SK-N-SH (cell line): Measurements from ENCODE around the gene ZDHHC14. TPM values are rescaled to one million over a fixed set of nuclear protein-coding genes. Genes with fewer than 3 reads are reported as not detected.

Experiments used
- CTCF ChIA-PET: fragments of 300-600, 350-600 bp; formaldehyde crosslinking; extraction: SDS; loops from one replicate; lab custom pipeline; 2021; lab: Yijun Ruan, JAX
- POLR2A ChIA-PET: fragments of 350-600 bp; sonication (Branson Sonifier 250); formaldehyde crosslinking; extraction: SDS; loops from one replicate; lab custom pipeline; 2020; ENCODE audit warnings: antibody characterized with exemption, inconsistent platforms; lab: Yijun Ruan, JAX
- DNase-seq: peaks from one replicate; pipeline ENCODE4 v3.0.0; 2012
- H2AFZ ChIP-seq: fragments of 200-600 bp; sonication (generic); 2 replicates; pipeline ENCODE4 v1.8.1; 2016; ENCODE audit warnings: antibody characterized with exemption, mild to moderate bottlenecking, low read depth
- H3F3A ChIP-seq: fragments of 200-600 bp; sonication (generic); replicated peaks from 2 replicates; pipeline ENCODE3; 2016; ENCODE audit warnings: antibody characterized with exemption, mild to moderate bottlenecking; ENCODE audit not compliant: insufficient read depth
- H3K27ac ChIP-seq, 2 experiments: fragments of 200-500 bp in 1 of 2; fragments of 200-600 bp in 1 of 2; sonication (Bioruptor generic) in 1 of 2; sonication (generic), shearing (Covaris generic) in 1 of 2; 2 replicates each; pipeline versions ENCODE4 v1.5.1 to v1.6.1; 2014 to 2016; ENCODE audit warnings: low read depth in 2 of 2, inconsistent platforms in 1 of 2, low read length in 1 of 2, mild to moderate bottlenecking in 1 of 2, mixed read lengths in 1 of 2
- H3K27me3 ChIP-seq: fragments of 200-600 bp; sonication (generic), shearing (Covaris generic); 2 replicates; pipeline ENCODE4 v1.6.1; 2016; ENCODE audit warnings: mixed run types; ENCODE audit not compliant: insufficient read depth
- H3K36me3 ChIP-seq, 2 experiments: fragments of 200-500 bp in 1 of 2; fragments of 200-600 bp in 1 of 2; sonication (Bioruptor generic) in 1 of 2; sonication (generic) in 1 of 2; replicated peaks in 1 of 2; 2 replicates each; pipeline versions ENCODE3 to v1.5.1; 2014 to 2016; ENCODE audit warnings: low read length in 1 of 2, mild to moderate bottlenecking in 1 of 2; ENCODE audit not compliant: insufficient read depth in 2 of 2, control insufficient read depth in 1 of 2
- H3K4me1 ChIP-seq, 2 experiments: fragments of 200-500 bp in 1 of 2; fragments of 200-600 bp in 1 of 2; sonication (Bioruptor generic) in 1 of 2; sonication (generic), shearing (Covaris generic) in 1 of 2; 2 replicates each; pipeline versions ENCODE4 v1.5.1 to v1.6.1; 2014 to 2016; ENCODE audit warnings: low read depth in 1 of 2, low read length in 1 of 2, mixed run types in 1 of 2; ENCODE audit not compliant: insufficient read depth in 2 of 2, control insufficient read depth in 1 of 2
- H3K4me2 ChIP-seq: fragments of 200-600 bp; sonication (generic), shearing (Covaris generic); 2 replicates; pipeline ENCODE4 v1.6.1; 2017; ENCODE audit warnings: mixed run types
- H3K4me3 ChIP-seq, 2 experiments: fragments of 200-500 bp in 1 of 2; fragments of 200-600 bp in 1 of 2; sonication (Bioruptor generic) in 1 of 2; sonication (generic), shearing (Covaris generic) in 1 of 2; 2 replicates each; pipeline versions ENCODE4 v1.5.1 to v1.8.1; 2014 to 2016; ENCODE audit warnings: low read depth in 2 of 2, inconsistent platforms in 1 of 2, low read length in 1 of 2, mild to moderate bottlenecking in 1 of 2, mixed read lengths in 1 of 2, moderate library complexity in 1 of 2
- H3K79me2 ChIP-seq: fragments of 200-600 bp; sonication (generic); 2 replicates; pipeline ENCODE4 v1.8.1; 2017; ENCODE audit warnings: mild to moderate bottlenecking; ENCODE audit not compliant: insufficient read depth
- H3K9ac ChIP-seq: fragments of 200-600 bp; sonication (generic); 2 replicates; pipeline ENCODE4 v1.6.1; 2017; ENCODE audit warnings: mixed run types
- H3K9me2 ChIP-seq: fragments of 200-600 bp; sonication (generic); 2 replicates; pipeline ENCODE4 v1.6.1; 2017; ENCODE audit warnings: mixed run types
- H3K9me3 ChIP-seq: fragments of 200-600 bp; sonication (generic); 2 replicates; pipeline ENCODE4 v1.6.1; 2017; ENCODE audit warnings: mixed run types, mild to moderate bottlenecking, moderate library complexity
- H4K20me1 ChIP-seq: fragments of 200-600 bp; sonication (generic); 2 replicates; pipeline ENCODE4 v1.6.1; 2017; ENCODE audit warnings: mild to moderate bottlenecking, mixed run types; ENCODE audit not compliant: insufficient read depth
- CHD2 ChIP-seq: fragments of 150-350 bp; IDR thresholded peaks from 2 replicates; pipeline ENCODE4 v1.6.1; 2018; ENCODE audit warnings: low read length; ENCODE audit not compliant: partially characterized antibody
- EZH2phosphoT487 ChIP-seq: fragments of 200-600 bp; sonication (generic); IDR thresholded peaks from 2 replicates; pipeline ENCODE4 v1.6.1; 2017; ENCODE audit warnings: low read depth, mixed run types, mild to moderate bottlenecking, antibody characterized with exemption, moderate library complexity, borderline replicate concordance
- FOXM1 ChIP-seq: IDR thresholded peaks from 2 replicates; pipeline ENCODE4 v1.4.0; 2012; ENCODE audit warnings: low read depth, mild to moderate bottlenecking
- GABPA ChIP-seq: IDR thresholded peaks from 2 replicates; pipeline ENCODE4 v1.4.0; 2012; ENCODE audit warnings: low read depth, mild to moderate bottlenecking
- GATA2 ChIP-seq: sonication (generic); formaldehyde crosslinking; IDR thresholded peaks from 2 replicates; pipeline ENCODE4 v1.5.0; 2020; ENCODE audit warnings: mild to moderate bottlenecking, missing genetic modification reagents
- MAX ChIP-seq: IDR thresholded peaks from 2 replicates; pipeline ENCODE4 v1.4.0; 2012; ENCODE audit warnings: low read depth
- MEF2A ChIP-seq: IDR thresholded peaks from 2 replicates; pipeline ENCODE4 v1.4.0; 2012; ENCODE audit warnings: low read depth, borderline replicate concordance
- NFIC ChIP-seq: IDR thresholded peaks from 2 replicates; pipeline ENCODE4 v1.4.0; 2012; ENCODE audit warnings: borderline replicate concordance
- NRF1 ChIP-seq: IDR thresholded peaks from 2 replicates; pipeline ENCODE4 v1.6.1; 2012; ENCODE audit warnings: low read depth, mild to moderate bottlenecking, low read length
- POLR2AphosphoS5 ChIP-seq: IDR thresholded peaks from 2 replicates; pipeline ENCODE4 v1.6.1; 2012; ENCODE audit warnings: low read depth, low read length
- RCOR1 ChIP-seq: fragments of 150-350 bp; IDR thresholded peaks from 2 replicates; pipeline ENCODE4 v1.6.1; 2017; ENCODE audit warnings: antibody characterized with exemption, low read length
- RFX5 ChIP-seq: IDR thresholded peaks from 2 replicates; pipeline ENCODE4 v1.6.1; 2012; ENCODE audit warnings: mild to moderate bottlenecking, improper control_type of control experiment, low read length
- RXRA ChIP-seq: IDR thresholded peaks from 2 replicates; pipeline ENCODE4 v1.4.0; 2012; ENCODE audit warnings: low read depth, mild to moderate bottlenecking, borderline replicate concordance
- TCF12 ChIP-seq: IDR thresholded peaks from 2 replicates; pipeline ENCODE4 v1.4.0; 2012
- TEAD4 ChIP-seq: IDR thresholded peaks from 2 replicates; pipeline ENCODE4 v1.4.0; 2012; ENCODE audit warnings: mild to moderate bottlenecking, borderline replicate concordance; ENCODE audit not compliant: insufficient read depth
- USF2 ChIP-seq: fragments of 150-350 bp; IDR thresholded peaks from 2 replicates; pipeline ENCODE4 v1.6.1; 2017; ENCODE audit warnings: antibody characterized with exemption, low read length, low read depth, borderline replicate concordance
- YY1 ChIP-seq: IDR thresholded peaks from 2 replicates; pipeline ENCODE4 v1.4.0; 2012; ENCODE audit warnings: low read depth, mild to moderate bottlenecking
- WGBS: methylation state at CpG from one replicate; pipeline ENCODE4 v1.1.6; 2017; ENCODE audit warnings: low lambda C conversion rate; 5-methylcytosine and 5-hydroxymethylcytosine counted together
- polyA plus RNA-seq, 3 experiments: library from polyadenylated mRNA; depleted of rRNA; stranded (reverse); fragments of >200 nt; gene quantifications; 2 replicates each; pipeline ENCODE4 v1.2.3, GENCODE V29; 2012

Gene ZDHHC14
- polyA plus RNA-seq, 1 of the 3 experiments (the other 2 are of a cell fraction): 5.4 TPM

GRCh38 chr6:157400676-157401075, 19.7 kb downstream of the ZDHHC14 start:
- POLR2A ChIA-PET: no interaction called here

GRCh38 chr6:157401734-157402338, 20.8 kb downstream of the ZDHHC14 start:
- Histone ChIP-seq H3K4me1 (peaks cover 0 to 4% of the 10 kb centered on the region in 2 experiments; a peak in 1 of 4 replicates), H3K9me3 (no peaks in the 10 kb centered on the region), H4K20me1 (no peaks in the 10 kb centered on the region), H3K27ac (no peak overlapping the region), H3K79me2 (no peaks in the 10 kb centered on the region), H3K4me3 (no peak overlapping the region), H3K27me3 (no peaks in the 10 kb centered on the region), H3K4me2 (no peak overlapping the region), H3K9ac (no peak overlapping the region), H3F3A (no peaks in the 10 kb centered on the region), H2AFZ (no peak overlapping the region), H3K36me3 (no peaks in the 10 kb centered on the region), H3K9me2 (no peaks in the 10 kb centered on the region)
- no peak for DNase-seq
- POLR2A ChIA-PET: no interaction called here
- WGBS: 100% methylated on average over 2 of the region's 6 CpGs
- CTCF ChIA-PET: no interaction called here
- TF ChIP-seq NFIC (no peak), RFX5 (no peak), USF2 (no peak)

More at GRCh38 chr6:157400676-157401075, 19.7 kb downstream of the ZDHHC14 start:
- no peaks in the 10 kb centered on the region for H3K9me2 ChIP-seq
- H3F3A ChIP-seq: no peaks in the 10 kb centered on the region
- peak; percentile 31 for DNase-seq
- no peak overlapping the region for H3K4me2 ChIP-seq
- no peak overlapping the region for H3K27ac ChIP-seq
- H3K4me1 ChIP-seq: peaks cover 0 to 4% of the 10 kb centered on the region in 2 experiments; a peak in 1 of 4 replicates
- 86% methylated on average over 7 of the region's 7 CpGs for WGBS
- no peak overlapping the region for H3K9ac ChIP-seq
- no peaks in the 10 kb centered on the region for H3K36me3 ChIP-seq
- no peak overlapping the region for H2AFZ ChIP-seq
- no peak overlapping the region for H3K4me3 ChIP-seq
- CTCF ChIA-PET: no interaction called here
- no peak for TF ChIP-seq MEF2A
- TF ChIP-seq NRF1: no peak
- no peak for TF ChIP-seq CHD2
- TF ChIP-seq RCOR1: no peak
- TF ChIP-seq GATA2 (CRISPR knock-in tag): no peak
- TF ChIP-seq TEAD4: no peak
- no peak for TF ChIP-seq FOXM1
- TF ChIP-seq TCF12: no peak
- no peak for TF ChIP-seq YY1
- TF ChIP-seq POLR2AphosphoS5: no peak
- no peak for TF ChIP-seq EZH2phosphoT487
- TF ChIP-seq RXRA: no peak
- TF ChIP-seq RFX5: no peak
- no peak for TF ChIP-seq GABPA
- TF ChIP-seq MAX: no peak
- H3K9me3 ChIP-seq: no peaks in the 10 kb centered on the region
- no peaks in the 10 kb centered on the region for H3K79me2 ChIP-seq
- H3K27me3 ChIP-seq: no peaks in the 10 kb centered on the region
- no peaks in the 10 kb centered on the region for H4K20me1 ChIP-seq
